H1 (cell line): Measurements from ENCODE around the gene PPP1R13B. TPM values are rescaled to one million over a fixed set of nuclear protein-coding genes. Genes with fewer than 3 reads are reported as not detected.

Experiments used
- CTCF ChIA-PET: fragments of 300-600 bp; sonication (Branson Sonifier 250); formaldehyde crosslinking; loops from one replicate; lab custom pipeline; 2021; ENCODE audit not compliant: partially characterized antibody; lab: Charles Lee
- POLR2A ChIA-PET: fragments of 300-600 bp; sonication (Branson Sonifier 250); formaldehyde crosslinking; loops from one replicate; lab custom pipeline; 2021; ENCODE audit warnings: inconsistent platforms; ENCODE audit not compliant: partially characterized antibody; lab: Charles Lee
- DNase-seq, 2 experiments: peaks; one replicate each; pipeline versions ENCODE4 v3.0.0 to v3.0.0-alpha.2; 2010 to 2022; ENCODE audit warnings: low spot score in 2 of 2, low read depth in 1 of 2, mixed read lengths in 1 of 2
- FAIRE-seq: peaks from 2 replicates; lab custom pipeline; 2011; peaks lifted over from hg19 to GRCh38; lab: Jason Lieb, UNC
- H2AFZ ChIP-seq: 2 replicates; pipeline ENCODE4 v1.8.1; 2012; ENCODE audit warnings: low read length, inconsistent platforms
- H2AK5ac ChIP-seq: 2 replicates; pipeline ENCODE4 v1.6.1; 2013; ENCODE audit warnings: low read depth, low read length
- H2BK120ac ChIP-seq: replicated peaks from 2 replicates; pipeline ENCODE3; 2013; ENCODE audit warnings: low read depth, low read length, inconsistent platforms
- H2BK12ac ChIP-seq: 2 replicates; pipeline ENCODE4 v1.6.1; 2013; ENCODE audit warnings: low read depth, low read length
- H2BK15ac ChIP-seq: 2 replicates; pipeline ENCODE4 v1.6.1; 2013; ENCODE audit warnings: low read length
- H2BK20ac ChIP-seq: 2 replicates; pipeline ENCODE4 v1.6.1; 2013; ENCODE audit warnings: low read length
- H2BK5ac ChIP-seq: 2 replicates; pipeline ENCODE4 v1.6.1; 2013; ENCODE audit warnings: low read depth, low read length
- H3K14ac ChIP-seq: 2 replicates; pipeline ENCODE4 v1.6.1; 2013; ENCODE audit warnings: inconsistent platforms; ENCODE audit not compliant: insufficient read length
- H3K18ac ChIP-seq: 2 replicates; pipeline ENCODE4 v1.6.1; 2013; ENCODE audit warnings: low read length; ENCODE audit errors: extremely low read depth
- H3K23ac ChIP-seq: 2 replicates; pipeline ENCODE4 v1.6.1; 2013; ENCODE audit warnings: inconsistent platforms; ENCODE audit not compliant: insufficient read length
- H3K23me2 ChIP-seq: 2 replicates; pipeline ENCODE4 v1.6.1; 2013; ENCODE audit warnings: low read depth, low read length
- H3K27ac ChIP-seq: 2 replicates; pipeline ENCODE4 v1.6.1; 2011; ENCODE audit warnings: low read depth, low read length, inconsistent platforms
- H3K27me3 ChIP-seq, 4 experiments: replicated peaks in 1 of 4; 1 replicate in 1 of 4; 2 replicates in 3 of 4; pipeline versions ENCODE4 v1.6.1 to v1.8.1; 2011 to 2013; ENCODE audit warnings: low read length in 3 of 4, mild to moderate bottlenecking in 3 of 4, inconsistent platforms in 2 of 4, mixed read lengths in 2 of 4, moderate library complexity in 1 of 4; ENCODE audit not compliant: control insufficient read depth in 3 of 4, insufficient read depth in 3 of 4; ENCODE audit errors: extremely low read depth in 1 of 4
- H3K36me3 ChIP-seq, 4 experiments: 2 replicates each; pipeline versions ENCODE4 v1.6.1 to v1.8.1; 2011 to 2013; ENCODE audit warnings: mild to moderate bottlenecking in 4 of 4, low read length in 3 of 4, moderate library complexity in 2 of 4, control low read depth in 1 of 4, inconsistent platforms in 1 of 4; ENCODE audit not compliant: insufficient read depth in 4 of 4, control insufficient read depth in 2 of 4
- H3K4ac ChIP-seq: replicated peaks from 2 replicates; pipeline ENCODE3; 2013; ENCODE audit warnings: low read length, low read depth, mixed read lengths, inconsistent platforms; ENCODE audit not compliant: insufficient read length
- H3K4me1 ChIP-seq, 4 experiments: replicated peaks in 1 of 4; 1 replicate in 1 of 4; 2 replicates in 3 of 4; pipeline versions ENCODE4 v1.6.1 to v1.8.1; 2011 to 2013; ENCODE audit warnings: low read length in 3 of 4, inconsistent platforms in 2 of 4, mixed read lengths in 1 of 4; ENCODE audit not compliant: insufficient read depth in 4 of 4, control insufficient read depth in 3 of 4
- H3K4me2 ChIP-seq, 2 experiments: 2 replicates each; pipeline versions ENCODE4 v1.6.1 to v1.8.1; 2011 to 2013; ENCODE audit warnings: low read depth in 2 of 2, low read length in 2 of 2, control low read depth in 1 of 2, inconsistent platforms in 1 of 2, mild to moderate bottlenecking in 1 of 2; ENCODE audit not compliant: insufficient read depth in 1 of 2
- H3K4me3 ChIP-seq, 4 experiments: fragments of 200-600, 300-600 bp in 1 of 4; sonication (generic), shearing (Covaris generic), sonication (Bioruptor Twin) in 1 of 4; 2 replicates each; pipeline versions ENCODE4 v1.5.1 to v1.8.1; 2011 to 2016; ENCODE audit warnings: low read length in 4 of 4, low read depth in 3 of 4, control low read depth in 2 of 4, inconsistent platforms in 2 of 4, mild to moderate bottlenecking in 2 of 4, mixed read lengths in 1 of 4, moderate library complexity in 1 of 4; ENCODE audit not compliant: insufficient read depth in 2 of 4; ENCODE audit errors: extremely low read depth in 1 of 4
- H3K56ac ChIP-seq: replicated peaks from 2 replicates; pipeline ENCODE3; 2013; ENCODE audit warnings: low read depth, mild to moderate bottlenecking, mixed read lengths, low read length, inconsistent platforms; ENCODE audit not compliant: insufficient read length
- H3K79me1 ChIP-seq: 2 replicates; pipeline ENCODE4 v1.6.1; 2013; ENCODE audit warnings: low read depth, low read length, control low read depth
- H3K79me2 ChIP-seq, 2 experiments: 2 replicates each; pipeline versions ENCODE4 v1.6.1 to v1.8.1; 2012 to 2013; ENCODE audit warnings: low read length in 2 of 2, mild to moderate bottlenecking in 2 of 2, inconsistent platforms in 1 of 2; ENCODE audit not compliant: insufficient read depth in 2 of 2, control insufficient read depth in 1 of 2
- H3K9ac ChIP-seq, 4 experiments: replicated peaks in 1 of 4; 1 replicate in 1 of 4; 2 replicates in 3 of 4; pipeline versions ENCODE4 v1.6.1 to v1.8.1; 2011 to 2013; ENCODE audit warnings: low read depth in 3 of 4, low read length in 3 of 4, control low read depth in 2 of 4, mild to moderate bottlenecking in 2 of 4, moderate library complexity in 2 of 4, inconsistent platforms in 1 of 4; ENCODE audit errors: extremely low read depth in 1 of 4
- H3K9me3 ChIP-seq, 2 experiments: 2 replicates each; pipeline versions ENCODE4 v1.6.1 to v1.8.1; 2012 to 2013; ENCODE audit warnings: mild to moderate bottlenecking in 2 of 2, moderate library complexity in 2 of 2, control low read depth in 1 of 2, inconsistent platforms in 1 of 2, low read depth in 1 of 2, low read length in 1 of 2, mixed read lengths in 1 of 2; ENCODE audit not compliant: insufficient read depth in 2 of 2
- H4K20me1 ChIP-seq, 2 experiments: replicated peaks in 1 of 2; 2 replicates each; pipeline versions ENCODE3 to v1.8.1; 2011 to 2013; ENCODE audit warnings: inconsistent platforms in 2 of 2, low read length in 2 of 2, mild to moderate bottlenecking in 1 of 2; ENCODE audit not compliant: insufficient read depth in 2 of 2, control insufficient read depth in 1 of 2
- H4K5ac ChIP-seq: 2 replicates; pipeline ENCODE4 v1.6.1; 2013; ENCODE audit warnings: low read length, low read depth, mixed read lengths, inconsistent platforms; ENCODE audit not compliant: insufficient read length
- H4K8ac ChIP-seq: 2 replicates; pipeline ENCODE4 v1.8.0; 2013; ENCODE audit warnings: mild to moderate bottlenecking, moderate library complexity, low read length, inconsistent platforms; ENCODE audit not compliant: insufficient read depth; ENCODE audit errors: extremely low read depth
- H4K91ac ChIP-seq: replicated peaks from 2 replicates; pipeline ENCODE3; 2013; ENCODE audit warnings: low read length, mixed read lengths, inconsistent platforms; ENCODE audit not compliant: insufficient read length
- ATF2 ChIP-seq: IDR thresholded peaks from 2 replicates; pipeline ENCODE4 v1.6.1; 2012; ENCODE audit warnings: low read length, inconsistent platforms
- BACH1 ChIP-seq: IDR thresholded peaks from 2 replicates; pipeline ENCODE4 v1.6.1; 2012; ENCODE audit warnings: low read length, improper control_type of control experiment
- BCL11A ChIP-seq, 2 experiments: IDR thresholded peaks; one replicate each; pipeline ENCODE4 v1.6.1; 2011; ENCODE audit warnings: low read depth in 2 of 2, low read length in 2 of 2, mild to moderate bottlenecking in 2 of 2
- CHD1 ChIP-seq: IDR thresholded peaks from 2 replicates; pipeline ENCODE4 v1.6.1; 2012; ENCODE audit warnings: low read depth, low read length, improper control_type of control experiment
- RAD21 ChIP-seq, 2 experiments: IDR thresholded peaks in 1 of 2; conservative IDR thresholded peaks in 1 of 2; 2 replicates each; pipeline ENCODE4 v1.6.1; 2011; ENCODE audit warnings: low read depth in 2 of 2, low read length in 2 of 2, improper control_type of control experiment in 1 of 2, inconsistent platforms in 1 of 2, mild to moderate bottlenecking in 1 of 2, moderate library complexity in 1 of 2
- RXRA ChIP-seq: IDR thresholded peaks from 2 replicates; pipeline ENCODE4 v1.6.1; 2011; ENCODE audit warnings: low read depth, mild to moderate bottlenecking, low read length, moderate library complexity; ENCODE audit not compliant: insufficient read depth
- SP1 ChIP-seq: IDR thresholded peaks from 2 replicates; pipeline ENCODE4 v1.6.1; 2011; ENCODE audit warnings: low read depth, low read length
- SP2 ChIP-seq: IDR thresholded peaks from 2 replicates; pipeline ENCODE4 v1.6.1; 2012; ENCODE audit warnings: mild to moderate bottlenecking, low read length, inconsistent platforms
- SRF ChIP-seq: IDR thresholded peaks from 2 replicates; pipeline ENCODE4 v1.6.1; 2011; ENCODE audit warnings: mild to moderate bottlenecking, low read depth, low read length, moderate library complexity
- WGBS, 2 experiments: shearing (Covaris generic) in 1 of 2; methylation state at CpG; one replicate each; pipeline versions ENCODE4 v1.1.6 to v1.1.7; 2013 to 2015; ENCODE audit warnings: low lambda C conversion rate in 2 of 2, mixed read lengths in 2 of 2, inconsistent platforms in 1 of 2, low coverage in 1 of 2, missing lambda C conversion rate in 1 of 2; ENCODE audit not compliant: insufficient replicate concordance in 2 of 2, insufficient coverage in 1 of 2, insufficient read length in 1 of 2; ENCODE audit errors: extremely low coverage in 1 of 2, missing lambda C conversion rate in 1 of 2; 5-methylcytosine and 5-hydroxymethylcytosine counted together
- polyA plus RNA-seq, 7 experiments: library from polyadenylated mRNA; depleted of rRNA in 3 of 7; stranded (reverse) in 5 of 7; unstranded in 2 of 7; fragments of >200 nt in 5 of 7; fragments of 200-250 nt in 2 of 7; gene quantifications; 1 replicate in 5 of 7; 2 replicates in 1 of 7; 4 replicates in 1 of 7; pipeline versions ENCODE4 v1.2.1 to v1.2.3, GENCODE V29; 2011 to 2013; ENCODE audit warnings: missing spikeins in 2 of 7, mixed read lengths in 2 of 7
- total RNA-seq: library from RNA; stranded (reverse); fragmentation: NEBNext Ultra II Directional; extraction: Animal tissue kit (Norgen Biotek cat#: 25700); gene quantifications from 2 replicates; pipeline ENCODE4 v1.2.1, GENCODE V29; 2021

Gene PPP1R13B
- total and polyA plus RNA-seq, 2 of the 8 experiments (the other 6 are each of a cell fraction or from before 2014, with no cell fraction given): 2.6 to 8.9 TPM

- H2BK5ac ChIP-seq: no peak overlapping the region
- H3K9ac ChIP-seq: no peak overlapping the region
- H2AK5ac ChIP-seq: no peak overlapping the region
- H2AFZ ChIP-seq: no peak overlapping the region
- no peak overlapping the region for H4K5ac ChIP-seq
- no peak overlapping the region for H2BK120ac ChIP-seq
- H3K4me1 ChIP-seq: peaks cover 0 to 6% (median 0%) of the 10 kb centered on the region in 4 experiments; a peak in 3 of 7 replicates
- no peaks in the 10 kb centered on the region for H3K27me3 ChIP-seq
- no peak overlapping the region for H3K27ac ChIP-seq
- no peak overlapping the region for H3K14ac ChIP-seq
- no peak overlapping the region for H3K18ac ChIP-seq
- H2BK15ac ChIP-seq: no peak overlapping the region
- TF ChIP-seq SP2: no peak
- no peak for TF ChIP-seq RAD21 (IDR thresholded peaks at IDR 0.05 in 1 of 2, conservative IDR thresholded peaks at IDR 0.05 in 1 of 2; ENCODE audit: low read depth in 2 of 2, low read length in 2 of 2)
- TF ChIP-seq SP1: no peak
- TF ChIP-seq CHD1: no peak
- no peak for TF ChIP-seq SRF
- TF ChIP-seq RXRA: no peak
- no peak for TF ChIP-seq BCL11A (IDR thresholded peaks at IDR 0.05; ENCODE audit: low read depth in 2 of 2, low read length in 2 of 2)
- TF ChIP-seq ATF2: no peak
- TF ChIP-seq BACH1: no peak
- H4K20me1 ChIP-seq: peaks cover 15 to 24% of the 10 kb centered on the region in 2 experiments
- H2BK20ac ChIP-seq: no peak overlapping the region
- H3K4ac ChIP-seq: no peak overlapping the region
- no peak overlapping the region for H3K4me3 ChIP-seq
- H4K8ac ChIP-seq: no peak overlapping the region
- FAIRE-seq (no peak), DNase-seq (no peak)
- no peak overlapping the region for H3K56ac ChIP-seq
- no peaks in the 10 kb centered on the region for H3K9me3 ChIP-seq
- WGBS, 2 experiments: 88% methylated on average over 8 of the region's 8 CpGs; no CpG with 5 or more reads in 1 of the 2 experiments
- H3K23ac ChIP-seq: no peak overlapping the region
- no peak overlapping the region for H4K91ac ChIP-seq
- H2BK12ac ChIP-seq: no peak overlapping the region
- CTCF ChIA-PET: interaction anchor here (0.8 to 2.5 kb wide), 4 partner anchors 9 to 16 kb away, joined by 3 to 9 read pairs (median 3); no protein-coding TSS in a partner anchor
- H3K23me2 ChIP-seq: peaks cover 4% of the 10 kb centered on the region; the same call in 1 of the 2 replicates
- peaks cover 22% of the 10 kb centered on the region for H3K79me1 ChIP-seq
- H3K79me2 ChIP-seq: peaks cover 0 to 72% of the 10 kb centered on the region in 2 experiments; a peak in 3 of 4 replicates
- H3K4me2 ChIP-seq: no peak overlapping the region
- POLR2A ChIA-PET: interaction anchor here (0.9 to 2.0 kb wide), 2 partner anchors 15 to 19 kb away, joined by 3 to 7 read pairs; no protein-coding TSS in a partner anchor
- no peaks in the 10 kb centered on the region; a peak in 1 of 8 replicates for H3K36me3 ChIP-seq
These were observed 127.6 kb downstream of the PPP1R13B start for GRCh38 chr14:103719751-103720150.
